Measurements from ENCODE around the gene FURIN.
"Not testable (repeated sequence)": the region's sequence is repeated elsewhere in the genome, so short reads cannot be mapped to it uniquely, and the experiment has no call there.

Gene FURIN

GRCh38 chr15:90887037-90887481, 18.7 kb downstream of the FURIN start:
- no peak overlapping the region for H3K4me3 ChIP-seq (ENCODE audit: low read depth in 1 of 2, low read length in 2 of 2)
- no peaks in the 10 kb centered on the region for H3K27me3 ChIP-seq (ENCODE audit: control insufficient read depth in 1 of 2, insufficient read depth in 2 of 2, low read length in 2 of 2)
- H3K27ac ChIP-seq (ENCODE audit: low read depth, low read length), result no peak overlapping the region
- peaks cover 31% of the 10 kb centered on the region for H3K4me1 ChIP-seq (ENCODE audit: insufficient read depth, low read length)
- no peak overlapping the region for H3K9ac ChIP-seq (ENCODE audit: low read length)
- H3K36me3 ChIP-seq (ENCODE audit: insufficient read depth, low read length), result peaks cover 33% of the 10 kb centered on the region
- H3K9me3 ChIP-seq (ENCODE audit: low read length), result no peaks in the 10 kb centered on the region

- H3K27me3 ChIP-seq (ENCODE audit: control insufficient read depth in 1 of 2, insufficient read depth in 2 of 2, low read length in 2 of 2), result no peaks in the 10 kb centered on the region
- no peak overlapping the region for H3K27ac ChIP-seq (ENCODE audit: low read depth, low read length)
- peaks cover 20% of the 10 kb centered on the region for H3K4me1 ChIP-seq (ENCODE audit: insufficient read depth, low read length)
- H3K4me3 ChIP-seq (ENCODE audit: low read depth in 1 of 2, low read length in 2 of 2), result no peak overlapping the region
- no peak overlapping the region for H3K9ac ChIP-seq (ENCODE audit: low read length)
- peaks cover 54% of the 10 kb centered on the region for H3K36me3 ChIP-seq (ENCODE audit: insufficient read depth, low read length)
- no peaks in the 10 kb centered on the region for H3K9me3 ChIP-seq (ENCODE audit: low read length)
Observed at GRCh38 chr15:90889313-90889730, 20.9 kb downstream of the FURIN start.

- Histone ChIP-seq H3K4me1 (ENCODE audit: insufficient read depth, low read length) (peaks cover 16% of the 10 kb centered on the region), H3K9ac (ENCODE audit: low read length) (no peak overlapping the region), H3K27me3 (ENCODE audit: control insufficient read depth in 1 of 2, insufficient read depth in 2 of 2, low read length in 2 of 2) (no peaks in the 10 kb centered on the region), H3K4me3 (ENCODE audit: low read depth in 1 of 2, low read length in 2 of 2) (no peak overlapping the region), H3K9me3 (ENCODE audit: low read length) (no peaks in the 10 kb centered on the region), H3K27ac (ENCODE audit: low read depth, low read length) (no peak overlapping the region), H3K36me3 (ENCODE audit: insufficient read depth, low read length) (peaks cover 58% of the 10 kb centered on the region)
Observed at GRCh38 chr15:90889736-90890456, 21.5 kb downstream of the FURIN start.

- no peaks in the 10 kb centered on the region for H3K9me3 ChIP-seq (ENCODE audit: low read length)
- no peak overlapping the region for H3K27ac ChIP-seq (ENCODE audit: low read depth, low read length)
- peaks cover 67% of the 10 kb centered on the region for H3K36me3 ChIP-seq (ENCODE audit: insufficient read depth, low read length)
- no peak overlapping the region for H3K4me3 ChIP-seq (ENCODE audit: low read depth in 1 of 2, low read length in 2 of 2)
- peaks cover 8% of the 10 kb centered on the region for H3K4me1 ChIP-seq (ENCODE audit: insufficient read depth, low read length)
- H3K27me3 ChIP-seq (ENCODE audit: control insufficient read depth in 1 of 2, insufficient read depth in 2 of 2, low read length in 2 of 2), result no peaks in the 10 kb centered on the region
- H3K9ac ChIP-seq (ENCODE audit: low read length), result no peak overlapping the region
Observed at GRCh38 chr15:90890839-90891238, 22.5 kb downstream of the FURIN start.

GRCh38 chr15:90891346-90891949, 23.1 kb downstream of the FURIN start:
- H3K4me1 ChIP-seq (ENCODE audit: insufficient read depth, low read length), result peaks cover 2% of the 10 kb centered on the region
- peaks cover 68% of the 10 kb centered on the region for H3K36me3 ChIP-seq (ENCODE audit: insufficient read depth, low read length)
- H3K4me3 ChIP-seq (ENCODE audit: low read depth in 1 of 2, low read length in 2 of 2), result no peak overlapping the region
- H3K27me3 ChIP-seq (ENCODE audit: control insufficient read depth in 1 of 2, insufficient read depth in 2 of 2, low read length in 2 of 2), result no peaks in the 10 kb centered on the region
- H3K9me3 ChIP-seq (ENCODE audit: low read length), result no peaks in the 10 kb centered on the region
- no peak overlapping the region for H3K27ac ChIP-seq (ENCODE audit: low read depth, low read length)
- H3K9ac ChIP-seq (ENCODE audit: low read length), result no peak overlapping the region

- Histone ChIP-seq H3K9me3 (ENCODE audit: low read length) (no peaks in the 10 kb centered on the region), H3K36me3 (ENCODE audit: insufficient read depth, low read length) (peaks cover 64% of the 10 kb centered on the region), H3K27ac (ENCODE audit: low read depth, low read length) (no peak overlapping the region), H3K27me3 (ENCODE audit: control insufficient read depth in 1 of 2, insufficient read depth in 2 of 2, low read length in 2 of 2) (no peaks in the 10 kb centered on the region), H3K9ac (ENCODE audit: low read length) (no peak overlapping the region), H3K4me3 (ENCODE audit: low read depth in 1 of 2, low read length in 2 of 2) (no peak overlapping the region), H3K4me1 (ENCODE audit: insufficient read depth, low read length) (no peaks in the 10 kb centered on the region)
Observed at GRCh38 chr15:90892023-90892422, 23.6 kb downstream of the FURIN start.

- Histone ChIP-seq H3K9me3 (ENCODE audit: low read length) (no peaks in the 10 kb centered on the region), H3K36me3 (ENCODE audit: insufficient read depth, low read length) (peaks cover 58% of the 10 kb centered on the region), H3K9ac (ENCODE audit: low read length) (no peak overlapping the region)
Observed at GRCh38 chr15:90892498-90893174, 24.2 kb downstream of the FURIN start.

GRCh38 chr15:90893175-90894090, 25.0 kb downstream of the FURIN start:
- Histone ChIP-seq H3K27me3 (ENCODE audit: control insufficient read depth in 1 of 2, insufficient read depth in 2 of 2, low read length in 2 of 2) (no peaks in the 10 kb centered on the region), H3K9ac (ENCODE audit: low read length) (no peak overlapping the region), H3K9me3 (ENCODE audit: low read length) (no peaks in the 10 kb centered on the region), H3K4me3 (ENCODE audit: low read depth in 1 of 2, low read length in 2 of 2) (no peak overlapping the region), H3K4me1 (ENCODE audit: insufficient read depth, low read length) (no peaks in the 10 kb centered on the region), H3K27ac (ENCODE audit: low read depth, low read length) (no peak overlapping the region), H3K36me3 (ENCODE audit: insufficient read depth, low read length) (peaks cover 56% of the 10 kb centered on the region)

More at GRCh38 chr15:90892498-90893174, 24.2 kb downstream of the FURIN start:
- Histone ChIP-seq H3K27me3 (ENCODE audit: control insufficient read depth in 1 of 2, insufficient read depth in 2 of 2, low read length in 2 of 2) (no peaks in the 10 kb centered on the region), H3K27ac (ENCODE audit: low read depth, low read length) (no peak overlapping the region), H3K4me3 (ENCODE audit: low read depth in 1 of 2, low read length in 2 of 2) (no peak overlapping the region), H3K4me1 (ENCODE audit: insufficient read depth, low read length) (no peaks in the 10 kb centered on the region)

GRCh38 chr15:90895571-90896117, 27.3 kb downstream of the FURIN start:
- Histone ChIP-seq H3K27me3 (ENCODE audit: control insufficient read depth in 1 of 2, insufficient read depth in 2 of 2, low read length in 2 of 2) (no peaks in the 10 kb centered on the region), H3K36me3 (ENCODE audit: insufficient read depth, low read length) (peaks cover 52% of the 10 kb centered on the region), H3K9ac (ENCODE audit: low read length) (no peak overlapping the region), H3K9me3 (ENCODE audit: low read length) (no peaks in the 10 kb centered on the region), H3K4me1 (ENCODE audit: insufficient read depth, low read length) (no peaks in the 10 kb centered on the region), H3K4me3 (ENCODE audit: low read depth in 1 of 2, low read length in 2 of 2) (no peak overlapping the region), H3K27ac (ENCODE audit: low read depth, low read length) (no peak overlapping the region)

GRCh38 chr15:90897131-90897655, 28.8 kb downstream of the FURIN start:
- H3K27ac ChIP-seq (ENCODE audit: low read depth, low read length); H3K4me3 ChIP-seq (ENCODE audit: low read depth in 1 of 2, low read length in 2 of 2); H3K9ac ChIP-seq (ENCODE audit: low read length); H3K4me1 ChIP-seq (ENCODE audit: insufficient read depth, low read length); H3K9me3 ChIP-seq (ENCODE audit: low read length); H3K27me3 ChIP-seq (ENCODE audit: control insufficient read depth in 1 of 2, insufficient read depth in 2 of 2, low read length in 2 of 2): not testable (repeated sequence)
- H3K36me3 ChIP-seq (ENCODE audit: insufficient read depth, low read length), result peaks cover 37% of the 10 kb centered on the region

Measured in muscle layer of colon (tissue), 2 donors.